ENCODE measurements around the gene ASCL1. TPM values are rescaled to one million over a fixed set of nuclear protein-coding genes. Genes with fewer than 3 reads are reported as not detected.
A peak's percentile ranks its signal among the peaks of the same experiment; 100 is the strongest.

Gene ASCL1
- total and polyA plus RNA-seq, 2 of the 13 experiments (the other 11 are each of a cell fraction or from before 2014, with no cell fraction given) = not detected

- TF ChIP-seq SP140L (CRISPR knock-in tag; IDR thresholded peaks at IDR 0.05; ENCODE audit: borderline replicate concordance) (no peak), MEF2D (CRISPR knock-in tag; IDR thresholded peaks at IDR 0.05) (peak; percentile 54; the same call in 1 of the 2 replicates), KAT2B (IDR thresholded peaks at IDR 0.05; ENCODE audit: borderline replicate concordance, low read depth, low read length) (no peak), MXD4 (CRISPR knock-in tag; IDR thresholded peaks at IDR 0.05) (no peak), ZNF777 (CRISPR knock-in tag; IDR thresholded peaks at IDR 0.05) (no peak), ZC3H4 (CRISPR knock-in tag; IDR thresholded peaks at IDR 0.05; ENCODE audit: borderline replicate concordance) (no peak), SNAI1 (CRISPR knock-in tag; IDR thresholded peaks at IDR 0.05; ENCODE audit: borderline replicate concordance) (no peak), MAFF (IDR thresholded peaks at IDR 0.05; ENCODE audit: low read depth, low read length) (no peak), FOXO1 (CRISPR knock-in tag; IDR thresholded peaks at IDR 0.05) (peak; percentile 29; the same call in 1 of the 2 replicates), FOXM1 (CRISPR knock-in tag; IDR thresholded peaks at IDR 0.05) (no peak), ZNF335 (CRISPR knock-in tag; IDR thresholded peaks at IDR 0.05) (no peak), ZMAT3 (CRISPR knock-in tag; conservative IDR thresholded peaks at IDR 0.05) (no peak), KLF6 (CRISPR knock-in tag; IDR thresholded peaks at IDR 0.05) (no peak), SRSF1 (optimal IDR thresholded peaks at IDR 0.05; ENCODE audit: low read depth, low read length) (no peak), E2F1 (CRISPR knock-in tag; IDR thresholded peaks at IDR 0.05) (no peak), SMARCE1 (IDR thresholded peaks at IDR 0.05; ENCODE audit: borderline replicate concordance) (no peak), ZNF501 (CRISPR knock-in tag; IDR thresholded peaks at IDR 0.05) (0 out of 2 replicates have a peak, but pooled peaks have one; percentile 19), ZC3H13 (CRISPR knock-in tag; IDR thresholded peaks at IDR 0.05) (no peak), ZNF589 (CRISPR knock-in tag; conservative IDR thresholded peaks at IDR 0.05) (no peak), SOX6 (IDR thresholded peaks at IDR 0.05) (no peak), SOX6 (CRISPR knock-in tag; IDR thresholded peaks at IDR 0.05) (peak; percentile 67)
- TF ChIP-seq, protein P1, sequence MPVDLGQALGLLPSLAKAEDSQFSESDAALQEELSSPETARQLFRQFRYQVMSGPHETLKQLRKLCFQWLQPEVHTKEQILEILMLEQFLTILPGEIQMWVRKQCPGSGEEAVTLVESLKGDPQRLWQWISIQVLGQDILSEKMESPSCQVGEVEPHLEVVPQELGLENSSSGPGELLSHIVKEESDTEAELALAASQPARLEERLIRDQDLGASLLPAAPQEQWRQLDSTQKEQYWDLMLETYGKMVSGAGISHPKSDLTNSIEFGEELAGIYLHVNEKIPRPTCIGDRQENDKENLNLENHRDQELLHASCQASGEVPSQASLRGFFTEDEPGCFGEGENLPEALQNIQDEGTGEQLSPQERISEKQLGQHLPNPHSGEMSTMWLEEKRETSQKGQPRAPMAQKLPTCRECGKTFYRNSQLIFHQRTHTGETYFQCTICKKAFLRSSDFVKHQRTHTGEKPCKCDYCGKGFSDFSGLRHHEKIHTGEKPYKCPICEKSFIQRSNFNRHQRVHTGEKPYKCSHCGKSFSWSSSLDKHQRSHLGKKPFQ (CRISPR knock-in tag; IDR thresholded peaks at IDR 0.05; ENCODE audit: insufficient replicate concordance) = no peak
- TF ChIP-seq, protein P2, sequence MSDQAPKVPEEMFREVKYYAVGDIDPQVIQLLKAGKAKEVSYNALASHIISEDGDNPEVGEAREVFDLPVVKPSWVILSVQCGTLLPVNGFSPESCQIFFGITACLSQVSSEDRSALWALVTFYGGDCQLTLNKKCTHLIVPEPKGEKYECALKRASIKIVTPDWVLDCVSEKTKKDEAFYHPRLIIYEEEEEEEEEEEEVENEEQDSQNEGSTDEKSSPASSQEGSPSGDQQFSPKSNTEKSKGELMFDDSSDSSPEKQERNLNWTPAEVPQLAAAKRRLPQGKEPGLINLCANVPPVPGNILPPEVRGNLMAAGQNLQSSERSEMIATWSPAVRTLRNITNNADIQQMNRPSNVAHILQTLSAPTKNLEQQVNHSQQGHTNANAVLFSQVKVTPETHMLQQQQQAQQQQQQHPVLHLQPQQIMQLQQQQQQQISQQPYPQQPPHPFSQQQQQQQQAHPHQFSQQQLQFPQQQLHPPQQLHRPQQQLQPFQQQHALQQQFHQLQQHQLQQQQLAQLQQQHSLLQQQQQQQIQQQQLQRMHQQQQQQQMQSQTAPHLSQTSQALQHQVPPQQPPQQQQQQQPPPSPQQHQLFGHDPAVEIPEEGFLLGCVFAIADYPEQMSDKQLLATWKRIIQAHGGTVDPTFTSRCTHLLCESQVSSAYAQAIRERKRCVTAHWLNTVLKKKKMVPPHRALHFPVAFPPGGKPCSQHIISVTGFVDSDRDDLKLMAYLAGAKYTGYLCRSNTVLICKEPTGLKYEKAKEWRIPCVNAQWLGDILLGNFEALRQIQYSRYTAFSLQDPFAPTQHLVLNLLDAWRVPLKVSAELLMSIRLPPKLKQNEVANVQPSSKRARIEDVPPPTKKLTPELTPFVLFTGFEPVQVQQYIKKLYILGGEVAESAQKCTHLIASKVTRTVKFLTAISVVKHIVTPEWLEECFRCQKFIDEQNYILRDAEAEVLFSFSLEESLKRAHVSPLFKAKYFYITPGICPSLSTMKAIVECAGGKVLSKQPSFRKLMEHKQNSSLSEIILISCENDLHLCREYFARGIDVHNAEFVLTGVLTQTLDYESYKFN (CRISPR knock-in tag; conservative IDR thresholded peaks at IDR 0.05) = peak; percentile 62
These were observed 7.1 kb upstream of the ASCL1 start (continued) for GRCh38 chr12:102950107-102950949.

Measured in HepG2 (cell line).